ENCODE results near the gene UBE2D2.
A peak's percentile ranks its signal among the peaks of the same experiment; 100 is the strongest.
"Not testable (repeated sequence)": the region's sequence is repeated elsewhere in the genome, so short reads cannot be mapped to it uniquely, and the experiment has no call there.

The UBE2D2 gene

GRCh38 chr5:139549162-139549894 lies 11.8 kb upstream of the UBE2D2 start:
- DNase-seq = no peak

GRCh38 chr5:139550051-139550872 lies 10.9 kb upstream of the UBE2D2 start:
- DNase-seq = not testable (repeated sequence)

- DNase-seq = no peak
Measured at GRCh38 chr5:139551191-139551889, 9.8 kb upstream of the UBE2D2 start.

- no peak for DNase-seq
Measured at GRCh38 chr5:139552893-139553575, 8.1 kb upstream of the UBE2D2 start.

GRCh38 chr5:139554264-139554663 lies 6.9 kb upstream of the UBE2D2 start:
- DNase-seq = no peak

GRCh38 chr5:139557811-139558210 lies 3.3 kb upstream of the UBE2D2 start:
- DNase-seq = no peak

GRCh38 chr5:139561655-139562451 lies 714 bp downstream of the UBE2D2 start:
- DNase-seq = peak; percentile 26

- no peak for DNase-seq
Measured at GRCh38 chr5:139562847-139563246, 1.7 kb downstream of the UBE2D2 start.

- DNase-seq = peak; percentile 14
Measured at GRCh38 chr5:139565411-139566305, 4.5 kb downstream of the UBE2D2 start.

- no peak for DNase-seq
Measured at GRCh38 chr5:139566611-139567010, 5.5 kb downstream of the UBE2D2 start.

GRCh38 chr5:139569270-139569955 lies 8.3 kb downstream of the UBE2D2 start:
- no peak for DNase-seq

GRCh38 chr5:139571543-139571942 lies 10.4 kb downstream of the UBE2D2 start:
- DNase-seq = no peak

- DNase-seq = no peak
Measured at GRCh38 chr5:139571966-139572365, 10.8 kb downstream of the UBE2D2 start.

GRCh38 chr5:139574641-139575312 lies 13.6 kb downstream of the UBE2D2 start:
- peak; percentile 33 for DNase-seq

- no peak for DNase-seq
Measured at GRCh38 chr5:139575313-139575646, 14.1 kb downstream of the UBE2D2 start.

- no peak for DNase-seq
Measured at GRCh38 chr5:139575751-139576150, 14.6 kb downstream of the UBE2D2 start.

- no peak for DNase-seq
Measured at GRCh38 chr5:139577689-139578290, 16.7 kb downstream of the UBE2D2 start.

GRCh38 chr5:139578325-139578724 lies 17.2 kb downstream of the UBE2D2 start:
- DNase-seq = no peak

GRCh38 chr5:139582181-139582580 lies 21.0 kb downstream of the UBE2D2 start:
- not testable (repeated sequence) for DNase-seq

Measured in fibroblast of skin of abdomen (primary cell).